Small intestine (tissue), 7 donors: Measurements from ENCODE around the gene BMS1. TPM values are rescaled to one million over a fixed set of nuclear protein-coding genes. Genes with fewer than 3 reads are reported as not detected.
"Not testable (repeated sequence)": the region's sequence is repeated elsewhere in the genome, so short reads cannot be mapped to it uniquely, and the experiment has no call there.

Experiments used
- DNase-seq, 2 donors: peaks; one replicate each; pipeline versions ENCODE4 v3.0.0 to v3.0.0-alpha.2; 2013
- FAIRE-seq: peaks from 2 replicates; lab custom pipeline; 2012; peaks lifted over from hg19 to GRCh38; lab: Jason Lieb, UNC
- H3K27ac ChIP-seq, 3 donors: one replicate each; pipeline ENCODE4 v1.5.1; 2013; ENCODE audit warnings: low read length in 2 of 3, mild to moderate bottlenecking in 2 of 3, control low read depth in 1 of 3, inconsistent platforms in 1 of 3, low read depth in 1 of 3, moderate library complexity in 1 of 3
- H3K27me3 ChIP-seq, 3 donors: one replicate each; pipeline ENCODE4 v1.6.1; 2013; ENCODE audit warnings: low read length in 3 of 3, inconsistent platforms in 1 of 3; ENCODE audit not compliant: control insufficient read depth in 3 of 3, insufficient read depth in 3 of 3
- H3K36me3 ChIP-seq, 3 donors: one replicate each; pipeline ENCODE4 v1.6.1; 2013; ENCODE audit warnings: low read length in 3 of 3, inconsistent platforms in 1 of 3, low read depth in 1 of 3, mild to moderate bottlenecking in 1 of 3, moderate library complexity in 1 of 3; ENCODE audit not compliant: control insufficient read depth in 3 of 3, insufficient read depth in 2 of 3
- H3K4me1 ChIP-seq, 3 donors: one replicate each; pipeline ENCODE4 v1.6.1; 2013; ENCODE audit warnings: low read length in 2 of 3, inconsistent platforms in 1 of 3, low read depth in 1 of 3, mild to moderate bottlenecking in 1 of 3, moderate library complexity in 1 of 3; ENCODE audit not compliant: control insufficient read depth in 3 of 3, insufficient read depth in 2 of 3
- H3K4me3 ChIP-seq, 3 donors: one replicate each; pipeline ENCODE4 v1.5.1; 2013; ENCODE audit warnings: low read length in 3 of 3, control low read depth in 1 of 3, inconsistent platforms in 1 of 3, low read depth in 1 of 3, mild to moderate bottlenecking in 1 of 3, moderate library complexity in 1 of 3
- H3K9me3 ChIP-seq, 2 donors: one replicate each; pipeline ENCODE4 v1.6.1; 2013; ENCODE audit warnings: low read depth in 1 of 2, low read length in 1 of 2; ENCODE audit not compliant: control insufficient read depth in 2 of 2, insufficient read depth in 1 of 2
- WGBS, 3 donors: extraction: QIAGEN DNeasy Blood & Tissue Kit; methylation state at CpG; one replicate each; pipeline ENCODE4 v1.1.7; 2013; 5-methylcytosine and 5-hydroxymethylcytosine counted together
- polyA plus RNA-seq, 4 donors: library from polyadenylated mRNA; stranded (reverse) in 3 of 4; unstranded in 1 of 4; fragments of 200-250 nt in 3 of 4; fragments of 120-200 nt in 1 of 4; gene quantifications; one replicate each; pipeline versions ENCODE4 v1.2.1 to v1.2.3, GENCODE V29; 2013
- donor health status: healthy with polysubstance abuse.
- donor health status: control.
- donor health status: control.
- donor health status: Bipolar disorder and iron deficiency.
- donor health status: healthy.

Gene BMS1
- polyA plus RNA-seq, 4 donors = 6.8 to 15.7 (median 9.0) TPM

GRCh38 chr10:42809676-42810075 lies 27.1 kb downstream of the BMS1 start:
- FAIRE-seq (no peak), DNase-seq (no peak)
- WGBS, 3 donors = 89 to 96% (median 91%) methylated on average over 4 of the region's 4 CpGs
- Histone ChIP-seq H3K9me3 (peaks cover 0 to 9% of the 10 kb centered on the region in 2 donors), H3K36me3 (peaks cover 7 to 25% (median 10%) of the 10 kb centered on the region in 3 donors), H3K27ac (no peak overlapping the region), H3K4me1 (no peaks in the 10 kb centered on the region), H3K27me3 (no peaks in the 10 kb centered on the region), H3K4me3 (no peak overlapping the region)

DNA sequence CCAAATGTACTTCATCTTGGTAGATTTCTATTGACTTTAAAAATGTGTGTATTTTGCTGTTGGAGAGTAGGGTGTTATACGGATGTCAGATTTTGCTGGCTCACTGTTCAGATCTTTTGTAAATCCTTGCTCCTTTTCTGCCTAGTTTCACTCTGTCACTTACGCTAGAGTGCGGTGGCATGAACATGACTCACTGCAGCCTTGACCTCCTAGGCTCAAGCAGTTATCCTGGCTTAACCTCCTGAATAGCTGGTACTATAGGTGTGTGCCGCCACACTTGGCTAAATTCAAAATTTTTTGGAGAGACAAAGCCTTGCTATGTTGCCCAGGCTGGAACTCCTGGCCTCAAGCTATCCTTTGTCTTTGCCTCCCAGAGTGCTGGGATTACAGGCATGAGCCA lies 29.4 kb downstream of the BMS1 start:
- no peaks in the 10 kb centered on the region for H3K27me3 ChIP-seq
- WGBS, 3 donors = 98 to 100% (median 99%) methylated on average over 4 of the region's 4 CpGs
- H3K36me3 ChIP-seq = peaks cover 7 to 24% (median 7%) of the 10 kb centered on the region in 3 donors
- H3K4me3 ChIP-seq = no peak overlapping the region
- DNase-seq (no peak), FAIRE-seq (no peak)
- peaks cover 0 to 9% of the 10 kb centered on the region in 2 donors for H3K9me3 ChIP-seq
- H3K4me1 ChIP-seq = no peaks in the 10 kb centered on the region
- H3K27ac ChIP-seq = no peak overlapping the region

- not testable (repeated sequence) for FAIRE-seq, H3K27me3 ChIP-seq, H3K4me1 ChIP-seq, H3K4me3 ChIP-seq, DNase-seq, H3K27ac ChIP-seq, H3K9me3 ChIP-seq
- 91 to 99% (median 98%) methylated on average over 5 of the region's 5 CpGs for WGBS, 3 donors
- peaks cover 2 to 31% (median 4%) of the 10 kb centered on the region in 3 donors for H3K36me3 ChIP-seq
These were observed 31.5 kb downstream of the BMS1 start for GRCh38 chr10:42813989-42814687.

- not testable (repeated sequence) for DNase-seq, H3K27me3 ChIP-seq, H3K9me3 ChIP-seq, H3K27ac ChIP-seq, H3K4me3 ChIP-seq, H3K4me1 ChIP-seq, FAIRE-seq
- H3K36me3 ChIP-seq = peaks cover 5 to 28% (median 8%) of the 10 kb centered on the region in 3 donors
- 87 to 93% (median 93%) methylated on average over 5 of the region's 5 CpGs for WGBS, 3 donors
These were observed 33.7 kb downstream of the BMS1 start for GRCh38 chr10:42816334-42816733.

- H3K27ac ChIP-seq = no peak overlapping the region
- no peaks in the 10 kb centered on the region for H3K4me1 ChIP-seq
- DNase-seq = no peak
- H3K4me3 ChIP-seq = no peak overlapping the region
- FAIRE-seq = no peak
- peaks cover 0 to 9% of the 10 kb centered on the region in 2 donors for H3K9me3 ChIP-seq
- WGBS, 3 donors = 81 to 96% (median 93%) methylated on average over 2 of the region's 2 CpGs
- peaks cover 5 to 30% (median 8%) of the 10 kb centered on the region in 3 donors for H3K36me3 ChIP-seq
- H3K27me3 ChIP-seq = no peaks in the 10 kb centered on the region
These were observed 34.3 kb downstream of the BMS1 start for GRCh38 chr10:42816912-42817311.

GRCh38 chr10:42817417-42817816 lies 34.8 kb downstream of the BMS1 start:
- not testable (repeated sequence) for H3K27me3 ChIP-seq, H3K4me3 ChIP-seq, H3K9me3 ChIP-seq, H3K27ac ChIP-seq, FAIRE-seq, H3K4me1 ChIP-seq, DNase-seq
- WGBS, 3 donors = 86 to 97% (median 96%) methylated on average over 3 of the region's 3 CpGs
- peaks cover 4 to 25% (median 8%) of the 10 kb centered on the region in 3 donors for H3K36me3 ChIP-seq

GRCh38 chr10:42826759-42827158 lies 44.2 kb downstream of the BMS1 start:
- H3K4me1 ChIP-seq, H3K4me3 ChIP-seq, FAIRE-seq, H3K27ac ChIP-seq, DNase-seq, H3K27me3 ChIP-seq, H3K9me3 ChIP-seq: not testable (repeated sequence)
- H3K36me3 ChIP-seq = peaks cover 0 to 35% (median 15%) of the 10 kb centered on the region in 3 donors
- whole genome bisulfite sequencing, 3 donors = 81 to 87% (median 83%) methylated on average over 6 of the region's 6 CpGs

DNA sequence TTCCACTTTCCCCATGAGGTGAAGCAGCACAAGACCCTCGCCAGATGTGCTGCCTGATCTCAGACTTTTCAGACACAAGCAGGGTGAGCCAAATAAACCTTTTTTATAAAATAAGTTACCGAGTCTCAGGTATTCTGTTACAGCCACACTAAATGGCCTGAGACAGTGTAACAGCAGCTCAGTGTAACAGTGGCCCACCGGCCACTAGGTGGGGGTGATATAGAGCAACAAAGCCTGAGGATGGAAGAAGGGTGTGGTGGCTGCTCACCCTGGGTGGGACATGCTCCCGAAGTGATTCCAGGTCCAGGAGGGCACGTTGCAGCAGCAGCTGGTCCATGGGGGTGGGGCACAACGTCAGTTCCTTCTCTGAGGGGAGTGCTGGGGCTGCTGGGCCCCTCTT lies 44.6 kb downstream of the BMS1 start:
- Histone ChIP-seq H3K27me3 (no peaks in the 10 kb centered on the region), H3K4me1 (no peaks in the 10 kb centered on the region), H3K27ac (no peak overlapping the region), H3K4me3 (no peak overlapping the region), H3K9me3 (no peaks in the 10 kb centered on the region), H3K36me3 (peaks cover 0 to 38% (median 15%) of the 10 kb centered on the region in 3 donors)
- 59 to 77% (median 60%) methylated on average over 6 of the region's 6 CpGs for WGBS, 3 donors
- FAIRE-seq (no peak), DNase-seq (no peak)
